ENCODE results near the gene CDAN1.

- TF ChIP-seq CTCF (conservative IDR thresholded peaks at IDR 0.05 in 1 of 2, IDR thresholded peaks at IDR 0.05 in 1 of 2; ENCODE audit: low read depth in 1 of 2, low read length in 2 of 2) (no peak), EZH2 (IDR thresholded peaks at IDR 0.05; ENCODE audit: low read length, missing control alignments) (no peak)
Measured at GRCh38 chr15:42730135-42730534, 6.8 kb downstream of the CDAN1 start.
